DMS79 treated with DMSO at 0.1 percent for 48 hours (cell line): Measurements from ENCODE around the gene ZNF93.
"Not testable (repeated sequence)": the region's sequence is repeated elsewhere in the genome, so short reads cannot be mapped to it uniquely, and the experiment has no call there.

Source experiments
- DNase-seq: peaks from one replicate; lab custom pipeline; 2025; lab: John Stamatoyannopoulos, UW

ZNF93 gene

DNA sequence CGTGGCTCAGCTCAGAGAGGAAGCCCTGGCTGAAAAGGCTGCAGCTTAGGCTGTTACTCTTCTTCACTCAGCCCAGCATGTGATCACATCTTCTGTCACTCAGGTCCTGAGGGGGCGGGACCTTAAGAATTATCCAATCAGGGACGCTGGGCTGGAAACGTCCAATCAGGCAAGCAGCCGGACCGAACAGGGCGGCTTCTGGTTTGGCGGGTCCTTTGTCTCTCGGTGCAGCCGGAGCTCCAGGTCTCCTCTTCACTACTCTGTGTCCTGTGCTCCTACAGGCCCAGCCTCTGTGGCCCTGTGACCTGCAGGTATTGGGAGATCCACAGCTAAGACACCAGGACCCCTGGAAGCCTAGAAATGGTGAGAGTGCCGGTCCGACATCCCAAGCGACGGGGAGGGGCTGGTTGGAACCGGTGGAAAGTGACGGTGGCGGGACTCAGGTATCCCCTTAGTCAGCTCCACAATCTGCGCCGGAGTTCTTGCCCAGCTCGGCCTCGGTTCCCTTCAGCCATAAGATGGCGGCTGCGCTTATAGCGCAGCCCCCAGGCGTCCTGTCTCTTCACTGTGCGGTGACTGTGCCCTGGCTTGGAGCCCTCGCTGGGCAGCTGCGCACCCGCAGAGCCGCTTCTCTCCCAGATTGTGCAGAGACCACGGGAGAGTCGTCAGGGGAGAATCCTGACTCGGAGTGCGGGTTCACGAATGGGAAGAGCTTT is at the start of gene ZNF93:
TSS of gene ZNF93 (plus strand) at position 218 of the 716 bp plus-strand sequence. CDS start at position 361, 143 bp downstream.
- DNase-seq: peak; percentile 94

DNA sequence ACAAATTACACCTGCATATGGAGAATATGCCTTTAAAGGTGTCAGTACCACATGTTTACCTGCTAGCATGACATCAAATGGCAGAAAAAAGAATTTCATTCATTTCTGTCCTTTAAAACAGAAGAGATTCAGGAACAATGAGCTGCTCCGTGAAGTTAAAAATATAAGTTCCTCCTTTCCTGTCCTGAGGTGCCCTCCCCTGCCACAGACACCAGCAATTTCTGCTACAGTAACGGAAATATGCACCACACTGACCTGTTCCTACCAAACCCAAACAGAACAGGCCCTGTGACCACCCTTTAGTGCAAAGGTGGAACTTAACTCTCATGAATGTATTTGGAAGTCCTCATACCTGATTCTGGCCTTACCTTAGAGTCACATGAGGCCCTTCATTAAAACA is 49.0 kb upstream of the ZNF93 start:
- DNase-seq: not testable (repeated sequence)

GRCh38 chr19:19858751-19859150 is 42.0 kb upstream of the ZNF93 start:
- no peak for DNase-seq

DNA sequence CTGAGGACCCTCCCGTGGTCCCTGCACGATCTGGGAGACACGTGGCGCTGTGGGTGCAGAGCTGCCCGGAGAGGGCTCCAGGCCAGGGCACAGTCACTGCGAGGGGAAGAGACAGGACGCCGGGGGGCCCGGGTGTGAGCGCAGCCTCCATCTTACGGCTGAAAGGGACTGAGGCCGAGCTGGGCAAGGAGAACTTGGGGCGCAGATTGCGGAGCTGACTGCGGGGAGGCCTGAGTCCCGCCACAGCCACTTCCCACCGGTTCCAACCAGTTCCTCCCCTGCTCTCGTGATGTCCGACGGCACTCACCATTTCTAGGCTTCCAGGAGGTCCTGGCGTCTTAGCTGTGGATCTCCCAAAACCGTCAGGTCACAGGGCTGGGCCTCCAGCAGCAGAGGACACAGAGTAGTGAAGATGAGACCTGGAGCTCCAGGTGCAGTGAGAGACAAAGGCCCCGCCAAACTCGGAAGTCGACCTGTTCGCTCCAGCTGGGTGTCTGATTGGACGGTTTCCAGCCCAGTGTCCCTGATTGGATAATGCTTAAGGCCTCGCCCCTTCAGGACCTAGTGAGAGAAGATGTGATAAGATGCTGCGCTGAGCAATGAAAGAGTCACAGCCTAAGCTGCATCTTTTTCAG is 39.9 kb upstream of the ZNF93 start:
- DNase-seq: no peak

DNA sequence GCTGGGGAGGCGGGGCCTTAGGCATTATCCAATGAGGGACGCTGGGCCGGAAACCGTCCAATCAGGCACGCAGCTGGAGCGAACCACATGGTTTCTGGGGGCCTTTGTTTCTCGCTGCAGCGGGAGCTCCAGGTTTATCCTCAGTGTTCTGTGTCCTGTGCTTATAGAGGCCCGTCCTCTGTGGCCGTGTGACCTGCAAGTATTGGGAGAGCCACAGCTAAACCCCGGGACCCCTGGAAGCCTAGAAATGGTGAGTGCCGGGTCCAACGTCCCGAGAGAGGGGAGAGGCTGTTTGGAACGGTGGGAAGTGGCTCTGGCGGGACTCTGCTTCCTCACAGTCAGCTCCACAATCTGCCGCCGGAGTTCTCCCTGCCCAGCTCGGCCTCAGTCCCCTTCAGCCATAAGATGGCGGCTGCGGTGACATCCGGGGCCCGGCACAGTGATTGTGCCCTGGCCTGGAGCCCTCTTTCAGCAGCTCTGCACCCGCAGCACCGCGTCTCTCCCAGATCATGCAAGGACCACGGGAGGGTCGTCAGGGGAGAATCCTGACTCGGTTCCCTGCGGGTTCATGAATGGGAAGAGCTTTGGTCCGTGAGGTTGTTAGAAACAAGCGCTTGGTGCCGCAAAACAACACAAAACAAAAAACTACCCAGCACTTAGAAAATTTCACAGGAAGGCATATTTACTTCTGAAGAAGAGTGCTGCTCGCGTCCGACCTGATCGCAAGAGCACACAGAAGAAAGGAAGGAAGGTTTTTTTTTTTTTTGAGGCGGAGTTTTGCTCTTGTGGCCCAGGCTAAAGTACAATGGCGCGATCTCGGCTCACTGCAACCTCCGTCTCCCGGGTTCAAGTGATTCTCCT is 34.8 kb upstream of the ZNF93 start, which contains the start of gene ZNF253:
TSS of gene ZNF253 (plus strand) at position 133 of the 861 bp plus-strand sequence. CDS start at position 248, 115 bp downstream.
- peak; percentile 97 for DNase-seq

DNA sequence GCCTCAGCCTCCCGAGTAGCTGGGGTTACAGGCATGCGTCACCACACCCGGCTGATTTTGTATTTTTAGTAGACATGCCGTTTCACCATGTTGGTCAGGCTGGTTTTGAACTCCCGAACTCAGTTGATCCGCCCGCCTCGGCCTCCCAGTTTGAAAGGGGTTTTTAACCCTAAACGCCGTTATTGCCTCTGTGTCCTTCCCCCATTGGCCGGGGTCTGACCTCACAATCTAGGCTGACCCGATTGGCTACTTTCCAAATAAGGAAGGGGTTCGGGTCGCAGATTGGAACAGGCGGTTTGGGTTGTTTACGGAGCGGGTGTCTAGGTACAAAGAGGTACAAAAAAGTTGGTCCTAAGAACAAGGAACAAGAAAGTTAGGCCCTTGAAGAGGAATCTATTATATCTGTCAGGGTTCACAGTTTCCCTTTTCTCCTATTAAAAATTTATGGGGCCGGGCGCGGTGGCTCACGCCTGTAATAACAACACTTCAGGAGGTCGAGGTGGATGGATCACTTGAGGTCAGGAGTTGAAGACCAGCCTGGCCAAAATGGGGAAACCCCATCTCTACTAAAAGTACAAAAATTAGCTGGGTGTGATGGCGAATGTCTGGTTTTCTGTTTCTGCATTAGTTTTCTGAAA is 34.0 kb upstream of the ZNF93 start:
- DNase-seq: peak; percentile 47

DNA sequence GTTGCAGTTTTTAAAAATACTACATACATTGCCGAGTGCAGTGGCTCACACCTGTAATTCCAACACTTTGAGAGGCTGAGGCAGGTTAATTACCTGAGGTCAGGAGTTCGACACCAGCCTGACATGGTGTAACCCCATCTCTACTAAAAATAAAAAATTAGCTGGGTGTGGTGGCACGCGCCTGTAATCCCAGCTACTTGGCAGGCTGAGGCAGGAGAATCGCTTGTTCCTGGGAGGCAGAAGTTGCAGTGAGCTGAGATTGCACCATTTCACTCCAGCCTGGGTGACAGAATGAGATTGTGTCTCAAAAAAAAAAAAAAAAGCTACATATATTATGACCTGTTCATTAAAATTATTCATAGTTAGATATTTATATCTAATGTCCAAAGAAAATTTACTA is 30.7 kb upstream of the ZNF93 start:
- DNase-seq: not testable (repeated sequence)

- no peak for DNase-seq
These were observed 28.8 kb upstream of the ZNF93 start for GRCh38 chr19:19871932-19872331.

GRCh38 chr19:19873381-19873780 is 27.4 kb upstream of the ZNF93 start:
- no peak for DNase-seq

DNA sequence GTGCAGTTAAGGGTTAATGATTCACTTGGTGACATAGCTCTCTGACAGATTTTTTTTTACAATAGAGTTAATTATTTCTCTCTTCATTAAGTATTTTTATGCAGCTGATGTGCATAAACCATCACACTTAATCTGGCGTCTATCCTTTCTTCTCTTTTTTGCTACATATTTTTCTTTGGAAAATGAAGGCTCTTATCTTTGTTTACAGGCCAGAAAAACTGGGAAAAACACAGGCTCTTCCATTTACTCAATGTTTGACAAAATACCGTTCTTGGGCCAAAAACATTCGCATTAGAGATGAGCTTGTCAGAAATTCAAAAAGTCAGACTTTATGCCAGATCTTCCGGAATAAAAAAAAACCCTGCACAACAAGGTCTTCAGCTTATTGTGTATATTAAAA is 23.0 kb upstream of the ZNF93 start:
- DNase-seq: no peak

DNA sequence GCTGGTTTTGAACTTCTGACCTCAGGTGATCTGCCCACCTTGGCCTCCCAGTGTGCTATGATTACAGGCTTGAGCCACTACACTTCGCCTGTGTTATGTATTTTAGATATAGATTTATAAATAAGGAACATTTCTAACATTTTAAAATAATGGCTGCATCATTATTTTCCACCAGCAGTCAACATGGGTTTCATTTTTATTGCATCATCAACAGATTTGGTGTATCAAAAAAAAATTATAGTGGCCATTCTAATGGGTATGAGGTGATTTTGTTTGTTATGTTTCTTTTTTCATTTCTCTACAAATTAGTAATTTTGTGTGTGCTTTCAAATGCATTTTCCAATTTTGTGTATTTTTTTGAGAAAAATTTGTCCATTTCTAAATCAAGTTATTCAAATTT is 16.2 kb upstream of the ZNF93 start:
- DNase-seq: no peak

DNA sequence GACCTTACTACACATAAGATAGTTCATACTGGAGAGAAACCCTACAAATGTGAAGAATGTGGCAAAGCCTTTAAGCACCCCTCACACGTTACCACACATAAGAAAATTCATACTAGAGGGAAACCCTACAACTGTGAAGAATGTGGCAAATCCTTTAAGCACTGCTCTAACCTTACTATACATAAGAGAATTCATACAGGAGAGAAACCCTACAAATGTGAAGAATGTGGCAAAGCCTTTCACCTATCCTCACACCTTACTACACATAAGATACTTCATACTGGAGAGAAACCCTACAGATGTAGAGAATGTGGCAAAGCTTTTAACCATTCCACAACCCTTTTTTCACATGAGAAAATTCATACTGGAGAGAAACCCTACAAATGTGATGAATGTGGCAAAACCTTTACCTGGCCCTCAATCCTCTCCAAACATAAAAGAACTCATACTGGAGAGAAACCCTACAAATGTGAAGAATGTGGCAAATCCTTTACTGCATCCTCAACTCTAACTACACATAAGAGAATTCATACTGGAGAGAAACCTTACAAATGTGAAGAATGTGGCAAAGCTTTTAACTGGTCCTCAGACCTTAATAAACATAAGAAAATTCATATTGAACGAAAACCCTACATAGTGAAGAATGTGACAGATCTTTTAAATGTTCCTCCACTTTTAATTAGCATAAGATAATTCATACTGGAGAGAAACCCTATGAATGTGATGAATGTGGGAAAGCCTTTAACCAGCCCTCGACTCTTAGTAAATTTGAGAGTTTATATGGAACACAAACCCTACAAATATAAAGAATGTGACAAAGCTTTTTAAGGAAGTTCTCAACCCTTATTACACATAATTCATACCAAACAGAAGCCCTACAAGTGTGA is 8.4 kb upstream of the ZNF93 start:
- not testable (repeated sequence) for DNase-seq

GRCh38 chr19:19900139-19900728 is 512 bp upstream of the ZNF93 start:
- DNase-seq: peak; percentile 79

DNA sequence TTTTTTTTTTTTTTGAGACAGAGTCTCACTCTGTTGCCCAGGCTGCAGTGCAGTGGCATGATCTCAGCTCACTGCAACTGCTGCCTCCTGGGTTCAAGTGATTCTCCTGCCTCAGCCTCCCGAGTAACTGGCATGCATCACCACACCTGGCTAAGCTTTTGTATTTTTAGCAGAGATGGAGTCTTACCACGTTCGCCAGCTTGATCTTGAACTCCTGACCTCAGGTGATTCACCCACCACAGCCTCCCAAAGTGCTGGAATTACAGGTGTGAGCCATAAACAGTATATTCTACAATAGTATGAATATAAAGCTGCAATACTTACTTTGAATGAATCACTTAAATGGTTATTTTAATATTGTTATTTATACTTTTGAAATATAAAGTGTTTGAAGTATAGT is 6.8 kb downstream of the ZNF93 start:
- not testable (repeated sequence) for DNase-seq

- no peak for DNase-seq
These were observed 8.9 kb downstream of the ZNF93 start for GRCh38 chr19:19909654-19910053.

DNA sequence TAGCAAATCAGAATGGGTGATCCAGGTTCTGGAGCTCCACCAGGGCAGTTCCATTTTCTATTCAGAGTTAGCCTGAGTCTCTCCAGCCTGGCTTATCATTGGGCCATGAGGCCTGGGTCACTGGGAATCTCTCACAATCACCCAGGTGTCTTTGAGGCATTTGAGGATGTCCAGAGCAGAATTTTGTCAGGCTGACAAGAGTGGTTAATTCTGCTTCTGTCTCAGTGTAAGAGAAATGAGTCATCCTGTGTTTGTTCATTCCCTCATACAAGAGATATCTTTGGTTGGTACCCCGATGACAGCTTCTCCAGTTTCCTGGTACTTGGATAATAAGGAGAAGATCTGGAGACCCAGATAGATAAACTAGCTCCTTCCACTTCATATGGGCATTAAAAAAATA is 10.4 kb downstream of the ZNF93 start:
- no peak for DNase-seq

DNA sequence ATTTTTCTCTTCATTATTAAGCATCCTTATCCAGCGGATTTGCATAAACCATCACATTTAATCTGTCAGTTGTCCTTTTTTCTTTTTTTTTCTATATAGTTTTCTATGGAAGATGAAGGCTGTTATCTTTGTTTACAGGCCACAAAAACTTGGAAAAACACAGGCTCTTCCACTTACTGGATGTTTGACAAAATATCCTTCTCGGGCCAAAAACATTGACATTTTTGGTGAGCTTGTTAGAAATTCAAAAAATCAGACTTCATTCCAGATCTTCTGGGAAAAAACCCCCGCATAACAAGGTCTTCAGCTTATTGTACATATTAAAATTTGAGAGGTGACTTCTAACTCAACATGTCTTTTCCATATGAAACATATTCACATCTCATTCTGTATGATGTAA is 13.8 kb downstream of the ZNF93 start:
- DNase-seq: no peak

- DNase-seq: not testable (repeated sequence)
These were observed 29.7 kb downstream of the ZNF93 start for GRCh38 chr19:19930417-19930816.

DNA sequence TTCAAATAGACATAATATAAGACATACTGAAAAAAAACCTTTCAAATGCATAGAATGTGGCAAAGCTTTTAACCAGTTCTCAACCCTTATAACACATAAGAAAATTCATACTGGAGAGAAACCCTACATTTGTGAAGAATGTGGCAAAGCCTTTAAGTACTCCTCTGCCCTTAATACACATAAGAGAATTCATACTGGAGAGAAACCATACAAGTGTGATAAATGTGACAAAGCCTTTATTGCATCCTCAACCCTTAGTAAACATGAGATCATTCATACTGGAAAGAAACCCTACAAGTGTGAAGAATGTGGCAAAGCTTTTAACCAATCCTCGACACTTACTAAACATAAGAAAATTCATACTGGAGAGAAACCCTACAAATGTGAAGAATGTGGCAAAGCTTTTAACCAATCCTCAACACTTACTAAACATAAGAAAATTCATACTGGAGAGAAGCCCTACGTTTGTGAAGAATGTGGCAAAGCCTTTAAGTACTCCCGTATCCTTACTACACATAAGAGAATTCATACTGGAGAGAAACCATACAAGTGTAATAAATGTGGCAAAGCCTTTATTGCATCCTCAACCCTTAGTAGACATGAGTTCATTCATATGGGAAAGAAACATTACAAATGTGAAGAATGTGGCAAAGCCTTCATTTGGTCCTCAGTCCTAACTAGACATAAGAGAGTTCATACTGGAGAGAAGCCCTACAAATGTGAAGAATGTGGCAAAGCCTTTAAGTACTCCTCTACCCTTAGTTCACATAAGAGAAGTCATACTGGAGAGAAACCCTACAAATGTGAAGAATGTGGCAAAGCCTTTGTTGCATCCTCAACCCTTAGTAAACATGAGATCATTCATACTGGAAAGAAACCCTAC is 32.9 kb downstream of the ZNF93 start:
- not testable (repeated sequence) for DNase-seq

DNA sequence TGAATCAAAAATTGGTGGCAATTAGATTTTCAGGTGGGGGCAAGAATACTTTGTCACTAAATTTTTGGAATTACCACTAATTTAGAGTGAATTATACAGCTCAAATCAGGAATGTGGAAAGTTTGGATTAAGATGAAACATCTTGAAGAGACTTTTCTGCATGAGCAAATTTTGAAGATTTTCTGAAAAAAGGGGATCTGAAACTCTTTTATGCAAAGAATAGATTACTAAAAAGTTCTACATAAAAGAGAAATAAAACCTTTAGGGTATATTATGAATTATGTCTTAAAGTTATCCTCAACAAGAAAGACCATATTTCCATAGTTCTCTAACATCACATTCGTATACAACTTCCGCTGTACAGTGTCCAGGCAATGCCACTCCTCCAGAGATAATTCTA is 36.7 kb downstream of the ZNF93 start:
- DNase-seq: no peak
